Mucosa of rectum (tissue), 2 donors: ENCODE measurements around the gene RNF220.

Experiments
- H3K27ac ChIP-seq, 2 donors: one replicate each; pipeline ENCODE4 v1.7.0; 2013; ENCODE audit warnings: inconsistent platforms in 2 of 2, low read depth in 2 of 2, low read length in 2 of 2
- H3K27me3 ChIP-seq, 2 donors: one replicate each; pipeline ENCODE4 v1.7.0; 2013; ENCODE audit warnings: low read length in 2 of 2; ENCODE audit not compliant: control insufficient read depth in 2 of 2, insufficient read depth in 2 of 2
- H3K36me3 ChIP-seq, 2 donors: one replicate each; pipeline ENCODE4 v1.7.0; 2013; ENCODE audit warnings: low read length in 2 of 2; ENCODE audit not compliant: control insufficient read depth in 2 of 2, insufficient read depth in 2 of 2
- H3K4me1 ChIP-seq, 2 donors: one replicate each; pipeline ENCODE4 v1.7.0; 2013; ENCODE audit warnings: low read length in 2 of 2, mild to moderate bottlenecking in 1 of 2; ENCODE audit not compliant: control insufficient read depth in 2 of 2, insufficient read depth in 2 of 2
- H3K4me3 ChIP-seq, 2 donors: one replicate each; pipeline ENCODE4 v1.7.0; 2013; ENCODE audit warnings: low read length in 2 of 2
- H3K9ac ChIP-seq, 2 donors: one replicate each; pipeline ENCODE4 v1.7.0; 2013; ENCODE audit warnings: low read length in 2 of 2, low read depth in 1 of 2, mild to moderate bottlenecking in 1 of 2
- H3K9me3 ChIP-seq, 2 donors: one replicate each; pipeline ENCODE4 v1.7.0; 2013; ENCODE audit warnings: low read length in 2 of 2; ENCODE audit not compliant: control insufficient read depth in 2 of 2
- donor health status: healthy.
- donor health status: Normal muscosa, but diverticular disease.

RNF220 gene

GRCh38 chr1:44682883-44683265, 277.8 kb downstream of the RNF220 start:
- Histone ChIP-seq H3K27me3 (no peaks in the 10 kb centered on the region), H3K27ac (no peak overlapping the region), H3K36me3 (no peaks in the 10 kb centered on the region), H3K4me3 (no peak overlapping the region), H3K9me3 (no peaks in the 10 kb centered on the region), H3K9ac (no peak overlapping the region), H3K4me1 (no peaks in the 10 kb centered on the region)

GRCh38 chr1:44684525-44684924, 279.5 kb downstream of the RNF220 start:
- Histone ChIP-seq H3K9ac (no peak overlapping the region), H3K27ac (no peak overlapping the region), H3K4me1 (no peaks in the 10 kb centered on the region), H3K4me3 (no peak overlapping the region), H3K9me3 (no peaks in the 10 kb centered on the region), H3K27me3 (no peaks in the 10 kb centered on the region), H3K36me3 (no peaks in the 10 kb centered on the region)

- no peak overlapping the region for H3K9ac ChIP-seq
- no peaks in the 10 kb centered on the region for H3K9me3 ChIP-seq
- H3K4me3 ChIP-seq, result no peak overlapping the region
- no peaks in the 10 kb centered on the region for H3K4me1 ChIP-seq
- H3K27ac ChIP-seq, result no peak overlapping the region
- H3K27me3 ChIP-seq, result no peaks in the 10 kb centered on the region
- H3K36me3 ChIP-seq, result no peaks in the 10 kb centered on the region
These were observed 280.2 kb downstream of the RNF220 start for GRCh38 chr1:44685218-44685617.

- Histone ChIP-seq H3K36me3 (no peaks in the 10 kb centered on the region), H3K4me3 (no peak overlapping the region), H3K9me3 (no peaks in the 10 kb centered on the region), H3K27ac (no peak overlapping the region), H3K4me1 (no peaks in the 10 kb centered on the region), H3K27me3 (no peaks in the 10 kb centered on the region), H3K9ac (no peak overlapping the region)
These were observed 280.8 kb downstream of the RNF220 start for GRCh38 chr1:44685881-44686280.

- Histone ChIP-seq H3K9ac (no peak overlapping the region), H3K9me3 (no peaks in the 10 kb centered on the region), H3K4me3 (no peak overlapping the region), H3K4me1 (no peaks in the 10 kb centered on the region), H3K36me3 (no peaks in the 10 kb centered on the region), H3K27me3 (no peaks in the 10 kb centered on the region), H3K27ac (no peak overlapping the region)
These were observed 283.8 kb downstream of the RNF220 start for GRCh38 chr1:44688760-44689446.

GRCh38 chr1:44689447-44689765, 284.4 kb downstream of the RNF220 start:
- H3K4me3 ChIP-seq, result no peak overlapping the region
- no peaks in the 10 kb centered on the region for H3K4me1 ChIP-seq
- no peaks in the 10 kb centered on the region for H3K36me3 ChIP-seq
- no peak overlapping the region for H3K9ac ChIP-seq
- no peak overlapping the region for H3K27ac ChIP-seq
- no peaks in the 10 kb centered on the region for H3K27me3 ChIP-seq
- no peaks in the 10 kb centered on the region for H3K9me3 ChIP-seq

GRCh38 chr1:44693159-44693558, 288.1 kb downstream of the RNF220 start:
- no peaks in the 10 kb centered on the region for H3K36me3 ChIP-seq
- no peak overlapping the region for H3K4me3 ChIP-seq
- no peaks in the 10 kb centered on the region for H3K9me3 ChIP-seq
- no peak overlapping the region for H3K27ac ChIP-seq
- no peaks in the 10 kb centered on the region for H3K27me3 ChIP-seq
- no peaks in the 10 kb centered on the region for H3K4me1 ChIP-seq
- no peak overlapping the region for H3K9ac ChIP-seq

GRCh38 chr1:44693900-44694299, 288.8 kb downstream of the RNF220 start:
- Histone ChIP-seq H3K36me3 (no peaks in the 10 kb centered on the region), H3K9ac (no peak overlapping the region), H3K27me3 (no peaks in the 10 kb centered on the region), H3K4me3 (no peak overlapping the region), H3K27ac (no peak overlapping the region), H3K4me1 (no peaks in the 10 kb centered on the region), H3K9me3 (no peaks in the 10 kb centered on the region)

- H3K9me3 ChIP-seq, result no peaks in the 10 kb centered on the region
- no peaks in the 10 kb centered on the region for H3K36me3 ChIP-seq
- no peak overlapping the region for H3K9ac ChIP-seq
- H3K4me3 ChIP-seq, result no peak overlapping the region
- H3K4me1 ChIP-seq, result no peaks in the 10 kb centered on the region
- no peak overlapping the region for H3K27ac ChIP-seq
- H3K27me3 ChIP-seq, result no peaks in the 10 kb centered on the region
These were observed 289.9 kb downstream of the RNF220 start for GRCh38 chr1:44694863-44695478.

GRCh38 chr1:44695671-44696070, 290.6 kb downstream of the RNF220 start:
- H3K4me3 ChIP-seq, result no peak overlapping the region
- no peaks in the 10 kb centered on the region for H3K27me3 ChIP-seq
- no peak overlapping the region for H3K9ac ChIP-seq
- H3K36me3 ChIP-seq, result no peaks in the 10 kb centered on the region
- H3K27ac ChIP-seq, result no peak overlapping the region
- H3K9me3 ChIP-seq, result no peaks in the 10 kb centered on the region
- no peaks in the 10 kb centered on the region for H3K4me1 ChIP-seq
